Natural killer cell (primary cell): ENCODE data around the gene SORCS1. TPM values are rescaled to one million over a fixed set of nuclear protein-coding genes. Genes with fewer than 3 reads are reported as not detected.

Source experiments
- ATAC-seq, 3 donors: fragments of 150-1000 bp in 2 of 3; fragments of 200-7000 bp in 1 of 3; cut with Tn5 transposase; 1 replicate in 1 of 3; 2 replicates in 2 of 3; pipeline ENCODE4 v1.10.0; 2021; ENCODE audit warnings: mild to moderate bottlenecking in 2 of 3, moderate library complexity in 2 of 3
- DNase-seq, 2 donors: peaks; one replicate each; pipeline versions ENCODE4 v3.0.0 to v3.0.0-alpha.2; 2013 to 2021; ENCODE audit warnings: mixed read lengths in 1 of 2
- H3K27ac ChIP-seq: one replicate; pipeline ENCODE4 v1.5.1; 2013; ENCODE audit warnings: mild to moderate bottlenecking, low read length
- H3K27me3 ChIP-seq: one replicate; pipeline ENCODE4 v1.6.1; 2013; ENCODE audit warnings: low read length; ENCODE audit not compliant: control insufficient read depth, insufficient read depth
- H3K36me3 ChIP-seq: one replicate; pipeline ENCODE4 v1.6.1; 2013; ENCODE audit warnings: low read length; ENCODE audit not compliant: control insufficient read depth, insufficient read depth
- H3K4me1 ChIP-seq: one replicate; pipeline ENCODE4 v1.6.1; 2013; ENCODE audit warnings: low read length; ENCODE audit not compliant: control insufficient read depth, insufficient read depth
- H3K4me3 ChIP-seq: one replicate; pipeline ENCODE4 v1.5.1; 2013; ENCODE audit warnings: low read length
- H3K9me3 ChIP-seq: one replicate; pipeline ENCODE4 v1.6.1; 2013; ENCODE audit warnings: low read length; ENCODE audit not compliant: control insufficient read depth, insufficient read depth
- H3K27ac Mint-ChIP-seq, 2 donors: one replicate each; pipeline ENCODE4 v1.8.0; 2022; ENCODE audit warnings: mild to moderate bottlenecking in 2 of 2, mixed read lengths in 2 of 2, moderate library complexity in 1 of 2
- H3K27me3 Mint-ChIP-seq, 2 donors: one replicate each; pipeline ENCODE4 v1.8.0; 2022; ENCODE audit warnings: low read depth in 2 of 2, mixed read lengths in 2 of 2
- H3K36me3 Mint-ChIP-seq: one replicate; pipeline ENCODE4 v1.8.0; 2022; ENCODE audit warnings: mixed read lengths
- H3K4me1 Mint-ChIP-seq, 2 donors: one replicate each; pipeline ENCODE4 v1.8.0; 2022; ENCODE audit warnings: mixed read lengths in 2 of 2
- H3K4me3 Mint-ChIP-seq: one replicate; pipeline ENCODE4 v1.8.0; 2022; ENCODE audit warnings: mild to moderate bottlenecking, moderate library complexity, mixed read lengths
- H3K9me3 Mint-ChIP-seq, 2 donors: one replicate each; pipeline ENCODE4 v1.8.0; 2022; ENCODE audit warnings: mixed read lengths in 2 of 2
- CTCF ChIP-seq: fragments of 200-600 bp; IDR thresholded peaks from one replicate; pipeline ENCODE4 v1.8.0; 2022; ENCODE audit warnings: antibody characterized with exemption
- WGBS: methylation state at CpG from one replicate; pipeline ENCODE4 v1.1.7; 2013; ENCODE audit warnings: missing lambda C conversion rate; ENCODE audit not compliant: insufficient coverage; 5-methylcytosine and 5-hydroxymethylcytosine counted together
- intact Hi-C: fragments of 100-400 bp; cut with micrococcal nuclease; formaldehyde crosslinking; loops from one replicate; pipeline ENCODE4 v1.14.2; 2022
- total RNA-seq, 4 donors: library from RNA; stranded (reverse); fragments of 120-200 nt in 1 of 4; gene quantifications; one replicate each; pipeline versions ENCODE4 v1.2.3 to v1.2.4, GENCODE V29; 2013 to 2022

Gene SORCS1
- total RNA-seq, 3 donors from 2014 or later (not counting 1 experiment from before 2014, with no cell fraction given) = not detected

- Mint-ChIP-seq H3K4me3 (no peak overlapping the region), H3K36me3 (no peaks in the 10 kb centered on the region), H3K4me1 (no peaks in the 10 kb centered on the region), H3K27me3 (no peaks in the 10 kb centered on the region), H3K9me3 (peaks cover 2 to 5% of the 10 kb centered on the region in 2 donors), H3K27ac (no peak overlapping the region)
- Histone ChIP-seq H3K27me3 (no peaks in the 10 kb centered on the region), H3K4me1 (no peaks in the 10 kb centered on the region), H3K4me3 (no peak overlapping the region), H3K9me3 (no peaks in the 10 kb centered on the region), H3K36me3 (no peaks in the 10 kb centered on the region), H3K27ac (no peak overlapping the region)
- no peak for DNase-seq
- no peak for TF ChIP-seq CTCF
- ATAC-seq = no peak
- intact Hi-C loops = no loop called here
- WGBS = 58% methylated on average over 4 of the region's 4 CpGs
Observed at GRCh38 chr10:107206833-107207232, 42.3 kb upstream of the SORCS1 start.

GRCh38 chr10:107169516-107169915 lies 5.0 kb upstream of the SORCS1 start:
- TF ChIP-seq CTCF = no peak
- DNase-seq (no peak), ATAC-seq (no peak)
- no peak overlapping the region for H3K27ac Mint-ChIP-seq
- H3K36me3 Mint-ChIP-seq = peaks cover 7% of the 10 kb centered on the region
- peaks cover 5 to 6% of the 10 kb centered on the region in 2 donors for H3K4me1 Mint-ChIP-seq
- Histone ChIP-seq H3K36me3 (no peaks in the 10 kb centered on the region), H3K4me1 (no peaks in the 10 kb centered on the region), H3K27ac (no peak overlapping the region), H3K4me3 (no peak overlapping the region), H3K9me3 (no peaks in the 10 kb centered on the region), H3K27me3 (peaks cover 13% of the 10 kb centered on the region)
- no peak overlapping the region for H3K4me3 Mint-ChIP-seq
- intact Hi-C loops = no loop called here
- peaks cover 22 to 47% of the 10 kb centered on the region in 2 donors for H3K27me3 Mint-ChIP-seq
- WGBS = 33% methylated on average over 1 of the region's 1 CpG
- peaks cover 0 to 2% of the 10 kb centered on the region in 2 donors for H3K9me3 Mint-ChIP-seq

GRCh38 chr10:107168738-107169137 lies 4.2 kb upstream of the SORCS1 start:
- TF ChIP-seq CTCF = no peak
- Mint-ChIP-seq H3K27ac (no peak overlapping the region), H3K4me3 (no peak overlapping the region), H3K36me3 (peaks cover 7% of the 10 kb centered on the region), H3K27me3 (peaks cover 26 to 49% of the 10 kb centered on the region in 2 donors), H3K9me3 (peaks cover 0 to 2% of the 10 kb centered on the region in 2 donors), H3K4me1 (peaks cover 5 to 6% of the 10 kb centered on the region in 2 donors)
- H3K36me3 ChIP-seq = no peaks in the 10 kb centered on the region
- H3K9me3 ChIP-seq = no peaks in the 10 kb centered on the region
- peaks cover 17% of the 10 kb centered on the region for H3K27me3 ChIP-seq
- no peak overlapping the region for H3K4me3 ChIP-seq
- no peaks in the 10 kb centered on the region for H3K4me1 ChIP-seq
- 100% methylated on average over 1 of the region's 1 CpG for WGBS
- intact Hi-C loops = no loop called here
- ATAC-seq = no peak
- no peak overlapping the region for H3K27ac ChIP-seq
- no peak for DNase-seq

DNA sequence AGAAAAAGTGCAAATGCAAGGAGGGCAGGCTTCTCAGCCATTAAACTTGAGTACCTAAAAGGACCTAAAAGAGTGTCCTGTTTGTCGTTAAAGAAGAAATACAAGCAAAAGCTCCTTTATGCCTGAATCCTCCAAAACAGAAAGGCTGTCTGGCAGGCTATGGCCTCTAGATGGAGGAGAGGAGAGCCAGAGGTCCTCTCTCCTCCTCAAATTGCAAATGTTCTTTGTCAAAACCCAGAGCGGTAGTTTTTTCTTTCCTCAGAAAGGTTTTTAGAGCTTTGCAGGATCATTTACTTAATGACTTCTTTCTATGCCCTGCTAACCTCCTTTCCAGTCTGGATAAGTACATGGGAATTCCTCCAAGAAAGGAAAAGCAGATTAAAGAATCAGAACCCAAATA lies 1.9 kb upstream of the SORCS1 start:
- Mint-ChIP-seq H3K36me3 (peaks cover 7% of the 10 kb centered on the region), H3K27ac (no peak overlapping the region), H3K9me3 (peaks cover 0 to 2% of the 10 kb centered on the region in 2 donors), H3K4me1 (peaks cover 5 to 6% of the 10 kb centered on the region in 2 donors), H3K4me3 (no peak overlapping the region), H3K27me3 (peaks cover 36 to 72% of the 10 kb centered on the region in 2 donors)
- intact Hi-C loops = no loop called here
- Histone ChIP-seq H3K27me3 (peaks cover 23% of the 10 kb centered on the region), H3K4me3 (no peak overlapping the region), H3K9me3 (no peaks in the 10 kb centered on the region), H3K4me1 (no peaks in the 10 kb centered on the region), H3K27ac (no peak overlapping the region), H3K36me3 (no peaks in the 10 kb centered on the region)
- 50% methylated on average over 1 of the region's 2 CpGs for WGBS
- no peak for TF ChIP-seq CTCF
- ATAC-seq (no peak), DNase-seq (no peak)
